GM18907 (cell line): ENCODE data around the gene RASGRF2.

ENCODE experiments used
- ATAC-seq: cut with Tn5 transposase; IDR thresholded peaks from one replicate; pipeline ENCODE4 v1.9.1; 2021; ENCODE audit warnings: mild to moderate bottlenecking, moderate library complexity; ENCODE audit not compliant: unreplicated experiment

Gene RASGRF2

DNA sequence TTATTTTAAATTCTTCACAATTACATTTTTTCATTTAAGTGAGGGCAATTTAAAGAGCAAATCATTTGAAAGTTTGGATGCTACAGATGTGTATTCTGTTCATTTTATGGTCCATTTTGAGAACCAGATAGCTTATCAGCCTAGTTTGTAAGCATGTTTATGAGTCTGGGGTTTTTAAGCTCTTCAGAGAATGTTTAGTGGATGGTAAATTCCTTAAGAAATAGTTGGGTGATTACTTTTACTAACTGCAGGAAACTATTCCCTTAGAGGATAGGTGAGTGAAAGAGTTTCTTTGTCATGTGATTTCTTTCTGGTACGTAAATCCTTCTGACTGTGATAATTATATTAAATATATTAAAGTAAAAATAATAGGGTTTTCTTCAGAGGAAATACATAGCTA is 17.6 kb downstream of the RASGRF2 start:
- ATAC-seq = no peak

DNA sequence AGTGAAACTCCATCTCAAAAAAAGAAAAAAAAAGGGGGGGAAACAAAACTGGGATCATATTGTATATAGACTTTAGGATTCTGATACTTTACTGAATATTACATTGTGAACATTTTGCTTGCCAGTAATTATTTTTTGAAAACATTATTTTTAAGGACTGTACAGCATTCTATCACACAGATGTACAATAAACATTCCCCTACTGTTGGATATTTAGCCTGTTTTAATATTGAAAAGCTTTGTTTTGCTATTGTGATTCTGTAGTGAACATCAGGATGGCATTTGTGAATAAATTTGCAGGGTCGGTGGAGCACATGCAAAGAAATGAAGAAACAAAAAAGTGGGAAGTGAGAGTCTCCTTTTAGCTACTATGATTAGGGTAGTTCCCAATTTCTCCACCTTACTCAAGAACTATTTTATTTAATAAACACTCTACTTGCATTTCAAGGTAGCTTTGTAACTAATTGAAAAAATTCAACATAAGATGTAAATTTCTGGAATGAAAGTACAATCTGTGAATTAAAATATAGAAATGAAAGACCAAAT is 18.7 kb downstream of the RASGRF2 start:
- ATAC-seq = no peak

DNA sequence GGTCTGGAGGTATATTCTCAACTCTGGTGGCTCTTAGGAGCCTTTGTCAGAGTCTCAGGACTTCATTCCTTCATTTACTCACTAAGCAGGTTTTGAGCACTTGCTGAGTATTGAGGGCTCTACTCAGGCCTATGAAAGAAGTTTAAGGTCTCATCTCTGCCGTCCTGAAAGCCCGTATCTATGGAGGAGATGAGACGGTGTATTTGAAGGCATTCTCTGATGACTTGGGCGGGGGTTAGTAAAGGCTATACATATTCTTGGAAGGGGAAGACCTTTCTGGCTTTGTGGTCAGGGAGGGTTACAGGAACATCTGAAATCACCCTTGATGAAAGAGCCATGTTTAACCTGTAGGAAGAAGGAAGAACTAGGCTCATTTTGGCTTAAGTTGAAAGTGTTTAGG is 21.9 kb downstream of the RASGRF2 start:
- ATAC-seq = no peak

DNA sequence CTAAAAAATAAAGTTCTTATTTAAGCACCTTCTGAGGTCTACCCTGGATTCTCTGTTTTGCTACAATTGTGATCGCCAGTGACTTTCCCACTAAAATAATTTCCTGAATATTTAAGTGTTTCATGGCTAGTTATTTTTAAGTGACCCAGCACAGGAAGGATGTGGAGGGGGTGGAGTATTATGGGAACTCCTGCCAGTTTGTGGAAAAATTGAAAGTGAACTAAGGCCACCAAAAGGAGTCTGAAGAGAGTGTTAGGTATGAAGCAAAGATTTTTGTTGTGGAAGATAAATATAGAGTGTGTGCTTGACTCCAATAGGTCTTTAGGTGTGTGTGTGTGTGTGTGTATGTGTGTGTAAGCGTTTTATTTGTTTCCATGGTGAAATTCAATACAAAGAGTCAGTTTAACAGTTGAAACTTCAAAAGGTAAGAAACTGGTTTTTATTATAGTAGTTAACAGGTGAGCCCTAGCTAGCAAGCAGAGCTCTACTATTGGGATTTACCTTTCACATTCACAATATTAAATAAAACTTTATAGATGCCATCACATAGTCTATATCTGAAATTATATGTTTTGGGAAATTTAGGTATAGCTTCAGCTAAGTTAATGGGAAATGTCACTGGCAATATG is 25.6 kb downstream of the RASGRF2 start:
- ATAC-seq = no peak

- ATAC-seq = no peak
Observed at GRCh38 chr5:80986382-80986781, 26.2 kb downstream of the RASGRF2 start.

DNA sequence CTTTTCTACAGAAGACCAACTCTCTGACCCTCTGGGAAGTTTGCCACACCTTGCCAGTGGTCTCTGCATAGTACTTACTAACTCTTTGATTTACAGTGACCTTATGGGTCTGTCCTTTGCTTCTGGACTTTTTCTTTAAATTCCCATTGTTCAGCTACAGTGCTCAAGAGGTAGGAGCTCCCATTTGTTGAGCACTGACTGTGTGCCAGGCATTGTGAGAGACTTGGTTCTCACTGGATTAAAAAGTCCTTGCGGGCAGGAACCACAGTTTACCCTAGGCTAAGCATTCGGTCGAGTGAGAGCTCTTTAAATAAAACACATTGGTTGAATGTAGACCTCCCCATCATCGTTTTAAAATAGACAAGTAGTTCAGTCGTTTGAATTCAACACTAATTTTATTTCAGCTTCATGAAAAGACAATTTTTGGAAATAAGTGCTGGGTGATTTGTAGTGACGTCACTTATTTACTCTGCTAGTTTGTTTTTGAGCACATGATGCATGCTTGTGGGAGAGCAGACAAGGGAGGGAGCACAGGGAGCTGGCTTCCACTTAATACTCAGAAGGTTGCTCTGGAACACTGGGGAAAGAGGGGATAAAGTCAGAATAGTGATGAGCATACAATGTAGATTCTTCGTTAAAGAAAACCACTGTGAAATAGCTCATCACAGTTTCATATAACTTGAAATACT is 27.1 kb downstream of the RASGRF2 start:
- ATAC-seq = no peak

GRCh38 chr5:80988419-80988935 is 28.3 kb downstream of the RASGRF2 start:
- no peak for ATAC-seq

- ATAC-seq = no peak
Observed at GRCh38 chr5:80989883-80990282, 29.7 kb downstream of the RASGRF2 start.

- ATAC-seq = no peak
Observed at GRCh38 chr5:80990527-80990926, 30.4 kb downstream of the RASGRF2 start.

DNA sequence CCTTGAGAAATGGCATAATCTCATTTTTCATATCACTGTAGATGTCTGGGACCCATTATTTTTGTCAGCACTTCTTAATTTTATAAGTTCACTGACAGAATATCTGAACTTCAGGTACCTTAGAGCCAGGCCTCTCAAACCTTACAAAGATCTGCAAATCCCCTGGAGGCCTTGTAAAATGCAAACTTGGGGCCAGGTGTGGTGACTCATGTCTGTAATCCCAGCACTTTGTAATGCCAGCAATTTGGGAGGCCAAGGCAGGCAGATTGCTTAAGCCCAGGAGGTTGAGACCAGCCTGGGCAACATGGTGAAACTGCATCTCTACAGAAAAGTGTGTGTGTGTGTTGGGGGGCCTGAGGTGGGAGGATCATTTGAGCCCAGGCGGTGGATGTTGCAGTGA is 30.8 kb downstream of the RASGRF2 start:
- no peak for ATAC-seq

GRCh38 chr5:80995908-80996307 is 35.7 kb downstream of the RASGRF2 start:
- ATAC-seq = no peak

DNA sequence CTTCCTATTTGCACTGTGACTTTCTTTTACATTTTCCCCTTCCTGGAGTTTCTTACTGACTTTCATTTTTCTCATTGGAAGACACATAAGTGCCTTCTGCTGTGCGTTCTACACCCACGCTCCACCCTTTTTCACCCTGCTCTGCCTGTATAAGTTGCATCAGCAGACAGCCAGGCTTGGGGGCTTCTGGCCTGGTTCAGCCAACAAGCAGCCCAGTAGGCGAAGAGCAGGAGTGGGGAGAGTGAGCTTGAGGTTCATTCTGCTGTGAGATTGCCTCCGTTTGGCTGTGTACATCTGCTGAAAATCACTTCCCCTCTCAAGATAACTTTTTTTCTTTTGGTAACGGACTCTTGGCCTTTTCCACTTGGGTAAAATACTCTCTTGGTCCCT is 38.4 kb downstream of the RASGRF2 start:
- no peak for ATAC-seq

GRCh38 chr5:81003811-81004386 is 43.7 kb downstream of the RASGRF2 start:
- ATAC-seq = no peak

DNA sequence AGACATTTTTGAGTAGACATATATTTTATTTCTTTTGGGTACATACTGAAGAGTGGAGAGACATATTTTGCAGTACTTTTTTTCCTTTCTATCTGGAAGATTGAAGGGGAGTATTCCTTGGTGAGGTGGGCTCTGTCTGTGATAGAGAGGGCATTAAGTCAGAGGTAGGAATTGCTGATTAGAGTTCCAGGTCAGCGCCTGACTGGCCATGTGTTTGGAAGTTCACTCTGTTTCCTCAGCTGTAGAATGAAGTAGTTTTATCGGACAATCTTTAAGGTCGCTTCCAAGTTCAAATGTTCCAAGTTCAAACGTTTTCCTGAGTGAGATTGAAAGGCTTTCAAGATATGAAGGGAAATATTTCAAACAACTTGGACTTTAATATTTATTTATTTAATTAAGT is 45.5 kb downstream of the RASGRF2 start:
- no peak for ATAC-seq

DNA sequence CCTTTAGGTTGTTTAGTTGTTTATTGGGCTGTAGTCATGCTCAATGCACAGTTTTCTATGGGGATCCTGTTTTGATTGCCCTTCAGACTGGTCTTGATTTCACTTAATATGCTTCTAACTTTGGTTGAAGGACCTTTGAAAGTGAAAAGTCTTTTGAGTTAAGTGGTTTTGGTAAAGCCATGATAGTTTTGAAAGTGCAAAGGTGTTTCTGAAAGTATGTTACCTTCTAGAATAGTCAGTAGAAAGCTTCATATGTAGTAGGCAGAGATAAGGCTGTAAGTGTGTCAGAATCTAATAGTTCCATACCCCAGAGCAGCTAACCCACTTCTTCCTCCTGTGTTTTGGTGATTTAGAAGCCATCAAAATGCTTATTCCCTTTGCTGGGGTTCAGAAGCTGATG is 46.1 kb downstream of the RASGRF2 start:
- ATAC-seq = no peak

DNA sequence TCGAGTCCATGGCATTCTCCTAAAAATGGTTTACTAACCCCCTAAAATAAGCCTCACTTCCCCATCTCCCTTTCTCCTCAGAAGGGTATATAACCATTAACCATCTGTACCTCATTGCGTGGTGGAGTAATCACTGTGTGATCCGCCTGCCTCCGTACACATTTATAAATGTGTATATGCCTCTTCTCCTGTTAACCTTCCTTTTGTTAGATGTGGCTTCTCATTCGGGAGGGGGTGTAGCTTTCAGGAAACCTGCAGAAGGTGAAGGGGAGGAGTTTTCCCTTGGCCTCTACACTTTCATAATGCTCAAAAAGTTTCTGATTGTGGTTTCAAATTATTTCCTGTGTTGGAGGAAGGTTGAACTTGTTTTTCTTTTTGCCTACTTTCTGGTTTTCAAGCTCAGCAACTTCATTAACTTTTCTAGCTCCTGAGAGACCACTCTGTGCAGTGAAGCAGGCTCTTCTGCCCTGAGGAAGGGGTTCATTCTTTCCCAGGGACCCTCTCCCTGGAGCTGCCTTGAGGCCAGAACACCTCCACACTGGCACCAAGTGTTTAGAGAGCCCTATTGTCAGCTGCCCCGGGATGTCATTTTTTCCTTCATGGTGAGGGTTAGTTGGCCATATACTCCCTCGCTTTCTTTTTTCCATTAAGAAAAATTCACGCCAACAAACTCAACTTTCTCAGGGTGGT is 46.9 kb downstream of the RASGRF2 start:
- ATAC-seq = no peak

- no peak for ATAC-seq
Observed at GRCh38 chr5:81007637-81008027, 47.5 kb downstream of the RASGRF2 start.

DNA sequence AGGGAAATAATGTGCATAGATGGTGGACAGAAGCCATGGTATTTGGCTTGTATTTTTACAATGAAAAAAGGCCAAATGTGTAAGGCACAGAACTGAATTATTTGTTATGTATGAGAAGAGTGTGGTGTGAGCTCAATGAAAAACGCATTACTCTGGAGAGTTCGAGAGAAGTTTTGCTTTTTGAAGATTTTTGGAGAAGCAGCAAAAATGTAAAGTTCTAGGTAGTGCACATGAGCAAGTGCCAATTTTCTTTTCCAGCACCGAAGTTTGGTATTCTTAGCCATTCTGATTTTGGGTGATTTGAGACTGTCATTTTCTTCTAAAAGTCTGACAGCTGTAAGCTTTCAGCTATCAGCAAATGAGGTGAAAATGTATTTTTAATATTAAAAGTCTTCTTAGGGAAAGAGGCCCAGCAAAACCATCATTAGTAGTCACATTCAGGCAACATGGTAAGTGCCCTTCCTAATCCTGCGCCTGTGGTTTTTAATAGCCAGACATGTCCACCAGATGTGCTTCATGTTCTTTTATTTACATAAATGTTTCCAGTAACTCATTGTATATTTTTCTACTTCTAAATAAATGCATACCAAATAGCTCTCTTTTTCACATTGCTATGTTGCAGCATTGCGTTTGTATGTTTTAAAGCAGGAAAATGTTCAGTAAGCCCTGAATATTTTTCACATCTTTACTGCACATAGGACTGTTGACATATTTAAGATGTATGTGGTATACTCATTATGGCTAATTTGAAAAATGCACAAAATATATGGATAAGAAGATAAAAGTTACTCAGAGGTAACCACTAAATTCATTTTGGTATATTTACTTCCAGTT is 50.4 kb downstream of the RASGRF2 start:
- ATAC-seq = no peak

DNA sequence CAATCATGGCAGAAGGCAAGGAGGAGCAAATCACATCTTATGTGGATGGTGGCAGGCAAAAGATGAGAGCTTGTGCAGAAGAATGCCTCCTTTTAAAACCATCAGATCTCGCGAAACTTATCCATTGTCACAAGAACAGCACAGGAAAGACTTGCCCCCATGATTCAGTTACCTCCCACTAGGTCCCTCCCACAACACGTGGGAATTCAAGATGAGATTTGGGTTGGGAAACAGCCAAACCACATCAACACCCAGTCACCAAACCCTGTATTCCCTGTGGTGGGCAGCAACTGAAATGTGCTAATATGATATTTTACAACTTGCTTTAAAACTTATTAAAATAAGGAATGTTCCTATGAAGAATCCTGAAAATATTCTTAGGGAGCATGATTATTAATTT is 54.2 kb downstream of the RASGRF2 start:
- no peak for ATAC-seq

DNA sequence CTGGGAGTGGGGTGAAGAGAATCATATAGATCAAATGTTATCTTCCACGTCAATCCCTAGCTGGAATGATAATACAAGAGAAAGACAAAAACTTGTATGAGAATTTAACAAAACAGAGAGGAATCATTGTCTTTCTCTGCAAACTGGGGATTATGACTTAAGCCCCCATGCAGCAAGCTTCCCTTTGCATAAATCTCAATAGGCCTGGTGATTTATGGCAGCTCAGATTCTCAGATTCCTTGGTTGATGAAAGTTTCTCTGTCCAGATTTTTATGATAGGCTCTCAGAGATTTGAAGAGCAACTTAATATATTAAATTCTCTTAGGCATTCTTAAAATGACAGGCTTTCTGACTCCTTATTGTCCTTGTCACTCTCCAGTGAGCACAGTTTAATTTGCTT is 56.0 kb downstream of the RASGRF2 start:
- no peak for ATAC-seq

- ATAC-seq = no peak
Observed at GRCh38 chr5:81017320-81017719, 57.2 kb downstream of the RASGRF2 start.
